Kidney (tissue), 14 donors: ENCODE results near the gene RALGPS1. TPM values are rescaled to one million over a fixed set of nuclear protein-coding genes. Genes with fewer than 3 reads are reported as not detected.

Experiments
- DNase-seq, 5 donors: peaks; one replicate each; pipeline ENCODE4 v3.0.0-alpha.2; 2013 to 2020
- FAIRE-seq: peaks from 2 replicates; lab custom pipeline; 2012; peaks lifted over from hg19 to GRCh38; lab: Jason Lieb, UNC
- H3K27ac ChIP-seq, 2 donors: one replicate each; pipeline ENCODE4 v1.7.0; 2013; ENCODE audit warnings: low read depth in 2 of 2, low read length in 2 of 2, inconsistent platforms in 1 of 2
- H3K27me3 ChIP-seq: one replicate; pipeline ENCODE4 v1.7.1; 2013; ENCODE audit warnings: low read length, inconsistent platforms; ENCODE audit not compliant: control insufficient read depth, insufficient read depth
- H3K36me3 ChIP-seq, 3 donors: one replicate each; pipeline versions ENCODE4 v1.7.0 to v1.7.1; 2013; ENCODE audit warnings: low read length in 3 of 3, control low read depth in 1 of 3, inconsistent platforms in 1 of 3; ENCODE audit not compliant: insufficient read depth in 3 of 3, control insufficient read depth in 2 of 3
- H3K4me1 ChIP-seq, 3 donors: one replicate each; pipeline versions ENCODE4 v1.7.0 to v1.7.1; 2013; ENCODE audit warnings: low read length in 3 of 3, inconsistent platforms in 1 of 3, low read depth in 1 of 3; ENCODE audit not compliant: control insufficient read depth in 2 of 3, insufficient read depth in 2 of 3
- H3K4me3 ChIP-seq, 3 donors: one replicate each; pipeline versions ENCODE4 v1.7.0 to v1.8.1; 2013; ENCODE audit warnings: low read length in 3 of 3, control low read depth in 1 of 3, inconsistent platforms in 1 of 3
- H3K9ac ChIP-seq, 3 donors: one replicate each; pipeline versions ENCODE4 v1.7.0 to v1.7.1; 2013; ENCODE audit warnings: low read length in 3 of 3, control low read depth in 1 of 3, inconsistent platforms in 1 of 3
- H3K9me3 ChIP-seq, 3 donors: one replicate each; pipeline versions ENCODE4 v1.7.0 to v1.7.1; 2013; ENCODE audit warnings: low read length in 3 of 3, control low read depth in 1 of 3, inconsistent platforms in 1 of 3; ENCODE audit not compliant: control insufficient read depth in 2 of 3, insufficient read depth in 1 of 3
- CTCF ChIP-seq: IDR thresholded peaks from 3 replicates; pipeline ENCODE4 v1.5.1; 2012; ENCODE audit warnings: mild to moderate bottlenecking, moderate library complexity, borderline replicate concordance; ENCODE audit not compliant: insufficient read depth; ENCODE audit errors: extremely low read depth
- intact Hi-C: fragments of 100-400 bp; cut with DNase I; formaldehyde crosslinking; loops from one replicate; pipeline ENCODE4 v1.11.1; 2022
- polyA plus RNA-seq: library from polyadenylated mRNA; stranded (reverse); fragments of 350-450 nt; fragmentation: Illumina TruSeq; extraction: RNeasy Lipid Tissue Mini Kit (QIAGEN cat#74804); gene quantifications from one replicate; pipeline ENCODE4 v1.2.3, GENCODE V29; 2014; ENCODE audit warnings: low read depth, low replicate concordance; ENCODE audit not compliant: insufficient read depth
- total RNA-seq: library from RNA; stranded (reverse); fragmentation: NEBNext Ultra II Directional; extraction: Animal tissue kit (Norgen Biotek cat#: 25700); gene quantifications from one replicate; pipeline ENCODE4 v1.2.1, GENCODE V29; 2021
- donor health status: control.
- donor health status: control.
- donor health status: control.
- donor health status: control.
- donor health status: control.
- donor health status: DM: yes; HTN: yes; CAD: no.
- donor health status: Normal renal cell carcinoma (clear cell type).

RALGPS1 gene
- total and polyA plus RNA-seq, 2 donors from 2014 or later: 9.4 to 25.2 TPM

DNA sequence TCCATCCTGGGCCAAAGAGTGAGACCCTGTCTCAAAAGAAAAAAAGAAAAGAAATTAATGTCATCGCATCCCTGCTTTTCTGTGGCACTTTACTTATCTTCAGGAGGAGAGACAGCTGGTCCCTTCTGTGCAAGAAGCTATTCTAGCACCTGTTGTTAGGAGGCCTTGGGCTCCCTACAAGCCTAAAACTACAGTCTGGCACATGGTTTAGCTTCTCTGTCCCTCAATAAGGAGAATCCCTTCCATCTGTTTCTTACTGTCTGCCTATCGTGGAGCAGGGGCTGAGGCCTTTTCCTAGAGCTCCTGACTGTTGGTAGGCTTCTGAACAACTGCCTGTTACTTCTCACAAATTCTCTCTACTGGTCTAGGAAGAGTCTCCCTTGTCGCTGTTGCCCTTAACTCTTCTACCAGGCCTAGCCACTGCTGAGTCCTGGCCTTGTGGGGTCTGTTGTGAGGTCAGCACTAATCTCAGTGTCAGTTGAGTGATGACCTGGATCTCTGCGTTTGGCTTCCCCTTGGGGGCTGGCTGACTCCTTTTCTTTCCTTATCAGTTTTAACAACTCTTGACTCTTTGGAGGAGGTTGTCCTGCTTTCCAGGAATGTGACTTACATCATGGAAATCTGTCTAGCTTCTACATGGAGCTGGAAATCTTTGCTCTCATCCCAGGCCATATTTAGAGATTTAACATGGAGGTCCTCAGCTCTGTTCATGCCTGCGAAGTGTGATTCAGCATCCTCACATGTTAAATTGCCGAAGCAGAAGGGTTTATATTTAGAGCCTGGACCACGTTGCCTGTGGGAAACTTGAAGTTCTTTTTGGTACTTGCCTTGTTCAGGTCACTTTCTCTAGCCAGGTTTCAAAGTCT, 344.3 kb downstream of the RALGPS1 start:
- H3K4me1 ChIP-seq: no peaks in the 10 kb centered on the region
- no peaks in the 10 kb centered on the region for H3K27me3 ChIP-seq
- no peak for FAIRE-seq
- H3K9ac ChIP-seq: no peak overlapping the region
- no peak overlapping the region for H3K4me3 ChIP-seq
- H3K27ac ChIP-seq: no peak overlapping the region
- no peak for DNase-seq
- no peaks in the 10 kb centered on the region for H3K36me3 ChIP-seq
- TF ChIP-seq CTCF: no peak
- intact Hi-C loops: no loop called here
- no peaks in the 10 kb centered on the region for H3K9me3 ChIP-seq

GRCh38 chr9:127262602-127263001, 348.0 kb downstream of the RALGPS1 start:
- Histone ChIP-seq H3K4me3 (no peak overlapping the region), H3K27ac (no peak overlapping the region), H3K36me3 (no peaks in the 10 kb centered on the region), H3K9me3 (no peaks in the 10 kb centered on the region), H3K9ac (no peak overlapping the region), H3K4me1 (no peaks in the 10 kb centered on the region), H3K27me3 (no peaks in the 10 kb centered on the region)
- DNase-seq (no peak), FAIRE-seq (no peak)
- TF ChIP-seq CTCF: no peak
- intact Hi-C loops: no loop called here

DNA sequence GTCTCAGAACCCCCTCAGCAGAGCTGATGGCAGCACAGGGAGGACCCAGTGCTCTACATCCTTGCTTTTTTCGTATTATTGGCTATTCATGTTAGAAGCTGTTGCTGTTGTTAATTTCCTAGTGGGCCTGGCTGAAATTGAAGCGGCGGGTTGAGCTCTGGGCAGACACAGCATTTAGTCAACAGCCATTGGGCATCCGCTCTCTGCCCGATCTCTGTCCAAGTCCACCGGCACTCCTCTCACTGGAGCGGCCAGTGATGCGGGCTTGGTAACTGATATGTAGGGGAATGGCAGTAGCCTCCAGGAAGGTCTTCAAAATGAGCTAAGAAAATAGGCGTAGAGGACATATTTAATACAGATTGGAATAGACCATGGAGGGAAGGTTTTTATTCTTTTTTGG, 348.7 kb downstream of the RALGPS1 start:
- TF ChIP-seq CTCF: no peak
- Histone ChIP-seq H3K4me1 (no peaks in the 10 kb centered on the region), H3K27ac (no peak overlapping the region), H3K9me3 (no peaks in the 10 kb centered on the region), H3K36me3 (no peaks in the 10 kb centered on the region), H3K27me3 (no peaks in the 10 kb centered on the region), H3K4me3 (no peak overlapping the region), H3K9ac (no peak overlapping the region)
- DNase-seq (no peak), FAIRE-seq (no peak)
- intact Hi-C loops: no loop called here
